Transverse colon (tissue), 4 donors: ENCODE data around the gene RELT. TPM values are rescaled to one million over a fixed set of nuclear protein-coding genes. Genes with fewer than 3 reads are reported as not detected.

Experiments
- DNase-seq: peaks from one replicate; pipeline ENCODE4 v3.0.0-alpha.2; 2019
- H3K27ac ChIP-seq, 4 donors: fragments of 200-600 bp; sonication (generic); 2 replicates each; pipeline ENCODE4 v1.5.1; 2016 to 2018; ENCODE audit warnings: inconsistent platforms in 4 of 4
- H3K27me3 ChIP-seq: fragments of 200-600 bp; sonication (generic); 2 replicates; pipeline ENCODE4 v1.5.1; 2017; ENCODE audit warnings: inconsistent platforms
- H3K36me3 ChIP-seq, 4 donors: fragments of 200-600 bp; sonication (generic); 2 replicates each; pipeline ENCODE4 v1.5.1; 2017 to 2019; ENCODE audit warnings: inconsistent platforms in 4 of 4
- H3K4me1 ChIP-seq, 4 donors: fragments of 200-600 bp; sonication (generic); 2 replicates each; pipeline ENCODE4 v1.5.1; 2017 to 2020; ENCODE audit warnings: inconsistent platforms in 4 of 4
- H3K4me3 ChIP-seq, 4 donors: fragments of 200-600 bp; sonication (generic); 1 replicate in 1 of 4; 2 replicates in 3 of 4; pipeline versions ENCODE4 v1.5.1 to v1.6.1; 2017 to 2019; ENCODE audit warnings: inconsistent platforms in 4 of 4
- H3K9me3 ChIP-seq, 2 donors: fragments of 200-600 bp; sonication (generic); 2 replicates each; pipeline ENCODE4 v1.5.1; 2017 to 2019; ENCODE audit warnings: inconsistent platforms in 2 of 2
- EP300 ChIP-seq: sonication (generic); formaldehyde crosslinking; IDR thresholded peaks from one replicate; pipeline ENCODE4 v1.6.1; 2017; ENCODE audit warnings: antibody characterized with exemption, low read depth
- POLR2A ChIP-seq: fragments of 450-650 bp; IDR thresholded peaks from one replicate; pipeline ENCODE4 v1.6.1; 2016; ENCODE audit warnings: antibody characterized with exemption, mild to moderate bottlenecking, moderate library complexity
- POLR2AphosphoS5 ChIP-seq, 3 donors: sonication (generic); formaldehyde crosslinking; IDR thresholded peaks; one replicate each; pipeline ENCODE4 v1.6.1; 2016; ENCODE audit warnings: antibody characterized with exemption in 3 of 3
- WGBS, 2 donors: methylation state at CpG; one replicate each; pipeline ENCODE4 v1.1.5; 2018; ENCODE audit warnings: low coverage in 1 of 2; 5-methylcytosine and 5-hydroxymethylcytosine counted together
- in situ Hi-C, 4 donors: fragments of 200-750 bp; cut with MboI; loops; one replicate each; pipeline versions ENCODE4 v1.15.0 to v1.15.1; 2017; ENCODE audit warnings: low sequenced_read_pairs in 3 of 4, low pct_ligation_motif_present in 1 of 4, low pct_unique_long_range_greater_than_20kb in 1 of 4
- intact Hi-C: fragments of 100-400 bp; cut with DNase I; formaldehyde crosslinking; loops from one replicate; pipeline ENCODE4 v1.15.1; 2023; ENCODE audit warnings: low total_unique reads
- total RNA-seq, 4 donors: library from RNA; depleted of rRNA; stranded (reverse); fragments of >200 nt; gene quantifications; one replicate each; pipeline ENCODE4 v1.1.0, GENCODE V29; 2016
- TF ChIP-seq, protein P1 (sequence below), 5 experiments: fragments of 200-600 bp in 3 of 5; fragments of 450-650 bp in 2 of 5; sonication (generic) in 3 of 5; IDR thresholded peaks; 1 replicate in 2 of 5; 2 replicates in 3 of 5; pipeline ENCODE4 v1.5.1; 2016 to 2017; ENCODE audit warnings: antibody characterized with exemption in 5 of 5, inconsistent platforms in 3 of 5, mild to moderate bottlenecking in 2 of 5, moderate library complexity in 1 of 5

The RELT gene
- total RNA-seq, 4 donors from 2014 or later, result 2.0 to 10.1 (median 6.1) TPM

DNA sequence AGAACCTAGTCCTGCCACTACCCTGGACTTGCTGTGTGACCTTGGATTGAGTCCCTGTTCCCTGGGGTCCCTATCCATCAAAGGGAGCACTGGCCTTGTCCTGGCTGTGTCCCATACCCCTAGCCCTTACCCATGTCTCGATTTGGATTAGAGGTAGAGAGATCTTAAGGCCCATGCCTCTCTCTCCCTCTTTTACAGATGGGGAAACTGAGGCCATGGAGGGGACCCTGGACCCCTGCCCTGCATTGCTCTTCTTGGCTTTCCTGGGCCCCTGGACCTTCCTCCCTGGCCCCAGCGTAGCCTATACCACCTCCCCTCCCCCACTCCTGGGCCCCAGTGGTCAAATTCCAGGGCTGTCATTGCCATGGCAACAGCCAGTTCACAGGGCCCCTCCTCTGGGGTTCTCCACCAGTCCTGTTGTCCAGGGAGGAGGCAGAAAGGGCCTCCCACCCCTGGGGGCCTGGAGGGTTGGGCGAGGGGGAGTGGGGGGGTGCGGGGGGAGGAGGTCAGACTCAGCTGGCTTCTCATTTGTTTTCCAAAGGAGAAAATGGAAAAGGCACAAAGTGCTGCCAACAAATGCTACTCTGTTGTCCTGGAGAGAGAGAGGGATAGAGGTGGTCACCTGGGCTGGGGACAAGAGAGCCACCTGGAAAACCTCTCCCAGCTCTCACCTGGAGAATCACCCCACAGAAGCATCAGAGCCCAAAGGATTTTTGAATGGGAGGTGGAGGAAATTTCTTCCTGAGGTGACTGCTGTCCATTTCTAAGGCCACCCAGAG, 44.9 kb upstream of the RELT start:
- Histone ChIP-seq H3K27ac (peak overlapping the region; percentile 57 to 84 (median 62)), H3K27me3 (no peaks in the 10 kb centered on the region), H3K4me3 (no peak overlapping the region), H3K4me1 (peaks cover 33 to 72% (median 43%) of the 10 kb centered on the region in 4 donors), H3K9me3 (no peaks in the 10 kb centered on the region), H3K36me3 (no peaks in the 10 kb centered on the region)
- TF ChIP-seq EP300, result no peak
- TF ChIP-seq POLR2A, result no peak
- in situ Hi-C loops, result no loop called here
- intact Hi-C loops, result loop anchor here (2.0 kb wide), 1 partner anchor 15 kb away; no protein-coding TSS in a partner anchor
- 60% methylated on average over 4 of the region's 4 CpGs; no CpG with 5 or more reads in 1 of the 2 donors for WGBS, 2 donors
- DNase-seq, result no peak

DNA sequence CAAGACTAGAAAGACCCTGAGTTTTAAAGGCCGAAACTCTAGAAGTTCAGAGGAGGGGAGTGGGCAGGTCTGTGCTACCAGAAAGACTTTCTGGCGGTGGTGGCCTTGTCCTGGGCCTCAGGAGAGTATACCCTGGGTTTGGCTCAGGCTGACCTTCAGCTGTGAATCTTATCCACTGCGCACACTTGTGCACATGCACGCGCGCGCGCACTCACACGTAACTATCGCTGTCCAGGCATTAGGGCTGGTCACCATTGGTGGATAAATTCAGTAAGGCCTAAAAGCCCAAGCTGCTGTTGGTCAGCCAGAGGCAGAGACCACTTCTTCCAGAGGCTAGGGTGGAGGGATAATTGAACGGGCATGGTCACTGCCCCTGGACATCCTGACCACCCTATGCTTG, 43.0 kb upstream of the RELT start:
- Histone ChIP-seq H3K27me3 (no peaks in the 10 kb centered on the region), H3K9me3 (no peaks in the 10 kb centered on the region), H3K36me3 (no peaks in the 10 kb centered on the region), H3K4me3 (no peak overlapping the region), H3K27ac (peak overlapping the region; percentile 61 to 84 (median 73)), H3K4me1 (peaks cover 33 to 63% (median 41%) of the 10 kb centered on the region in 4 donors)
- no peak for DNase-seq
- in situ Hi-C loops (no loop called here), intact Hi-C loops (no loop called here)
- no peak for TF ChIP-seq POLR2A
- no peak for TF ChIP-seq EP300
- TF ChIP-seq POLR2AphosphoS5 (IDR thresholded peaks at IDR 0.05), result no peak
- TF ChIP-seq, protein P1, sequence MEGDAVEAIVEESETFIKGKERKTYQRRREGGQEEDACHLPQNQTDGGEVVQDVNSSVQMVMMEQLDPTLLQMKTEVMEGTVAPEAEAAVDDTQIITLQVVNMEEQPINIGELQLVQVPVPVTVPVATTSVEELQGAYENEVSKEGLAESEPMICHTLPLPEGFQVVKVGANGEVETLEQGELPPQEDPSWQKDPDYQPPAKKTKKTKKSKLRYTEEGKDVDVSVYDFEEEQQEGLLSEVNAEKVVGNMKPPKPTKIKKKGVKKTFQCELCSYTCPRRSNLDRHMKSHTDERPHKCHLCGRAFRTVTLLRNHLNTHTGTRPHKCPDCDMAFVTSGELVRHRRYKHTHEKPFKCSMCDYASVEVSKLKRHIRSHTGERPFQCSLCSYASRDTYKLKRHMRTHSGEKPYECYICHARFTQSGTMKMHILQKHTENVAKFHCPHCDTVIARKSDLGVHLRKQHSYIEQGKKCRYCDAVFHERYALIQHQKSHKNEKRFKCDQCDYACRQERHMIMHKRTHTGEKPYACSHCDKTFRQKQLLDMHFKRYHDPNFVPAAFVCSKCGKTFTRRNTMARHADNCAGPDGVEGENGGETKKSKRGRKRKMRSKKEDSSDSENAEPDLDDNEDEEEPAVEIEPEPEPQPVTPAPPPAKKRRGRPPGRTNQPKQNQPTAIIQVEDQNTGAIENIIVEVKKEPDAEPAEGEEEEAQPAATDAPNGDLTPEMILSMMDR (IDR thresholded peaks at IDR 0.05), result no peak
- WGBS, 2 donors, result 96% methylated on average over 11 of the region's 11 CpGs; no CpG with 5 or more reads in 1 of the 2 donors

DNA sequence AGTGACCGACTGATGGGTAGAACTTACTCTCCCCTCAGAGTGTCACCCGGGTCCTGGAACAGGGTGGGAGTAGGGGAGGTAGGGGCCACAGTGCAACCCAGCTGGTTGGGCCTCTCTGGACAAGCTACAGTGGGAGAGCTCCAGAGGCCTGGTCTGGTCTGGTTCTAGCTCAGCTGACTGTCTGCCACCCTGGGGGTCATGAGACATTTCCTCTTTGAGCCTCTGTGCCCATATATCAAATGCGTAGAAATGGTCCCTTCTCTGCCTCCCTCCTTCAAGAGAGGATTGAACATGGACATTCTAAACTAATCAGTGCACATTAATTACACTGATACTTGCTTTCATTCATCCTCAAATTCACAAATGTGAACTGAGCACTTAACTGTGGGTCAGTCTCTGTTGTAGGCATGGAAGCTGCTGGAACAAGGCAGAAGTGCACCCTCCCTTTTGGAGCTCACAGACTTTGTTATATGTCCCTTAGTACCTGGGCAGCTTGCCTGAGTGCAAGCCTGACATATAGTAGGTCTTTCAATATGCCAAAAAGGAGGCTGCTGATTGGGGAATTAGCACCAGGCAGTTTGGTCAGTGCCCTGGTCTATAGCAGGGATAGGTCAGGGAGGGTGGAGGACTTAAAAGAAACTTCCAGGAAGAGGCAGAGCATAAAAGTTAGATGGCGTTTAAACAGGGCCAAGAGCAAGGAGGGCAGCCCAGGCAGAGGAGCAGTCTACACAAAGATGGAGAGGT, 42.4 kb upstream of the RELT start:
- H3K4me1 ChIP-seq, result peaks cover 33 to 66% (median 43%) of the 10 kb centered on the region in 4 donors

DNA sequence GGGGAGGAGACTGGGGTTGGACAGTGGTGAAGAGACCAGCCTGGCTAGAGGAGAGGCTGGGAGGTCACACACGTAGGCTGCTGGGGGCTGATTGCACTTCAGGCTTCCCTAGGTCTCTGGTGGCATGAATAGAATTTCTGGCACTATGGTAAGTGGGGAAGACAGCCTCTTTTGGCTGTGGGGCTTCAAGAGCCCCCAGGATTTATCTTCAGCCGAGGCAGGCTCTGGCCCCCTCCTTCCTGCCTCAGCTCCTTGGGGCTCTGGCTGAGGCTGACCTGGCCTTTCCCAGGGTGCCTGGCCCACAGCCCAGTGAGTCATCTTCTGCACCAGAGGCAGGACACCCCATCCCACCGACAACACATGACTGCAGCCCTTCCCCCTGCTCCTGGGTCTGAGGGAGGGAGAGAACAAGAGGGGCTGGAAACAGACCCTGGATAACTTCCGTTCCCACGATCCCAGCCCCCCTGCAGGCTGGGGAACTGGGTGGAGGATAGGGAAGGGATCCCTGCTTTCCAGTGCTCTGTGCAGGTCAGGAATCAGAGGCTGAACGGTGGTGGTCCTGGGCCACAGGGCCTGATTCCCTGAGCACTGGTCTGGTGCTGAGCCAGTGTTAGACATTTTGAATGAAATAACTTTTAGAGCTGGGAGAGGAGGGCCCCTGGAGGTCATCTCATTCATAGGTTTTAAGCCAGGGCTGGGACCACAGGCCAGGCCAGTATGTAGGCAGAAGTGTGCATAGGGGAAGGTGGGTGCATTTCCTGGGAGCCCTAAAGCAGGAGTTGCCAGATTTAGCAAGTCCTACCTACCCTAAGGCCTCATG, 41.6 kb upstream of the RELT start:
- in situ Hi-C loops, result no loop called here
- H3K27me3 ChIP-seq, result no peaks in the 10 kb centered on the region
- peaks cover 33 to 71% (median 43%) of the 10 kb centered on the region in 4 donors for H3K4me1 ChIP-seq
- TF ChIP-seq POLR2A, result no peak
- TF ChIP-seq, protein P1 (IDR thresholded peaks at IDR 0.05), result no peak
- TF ChIP-seq POLR2AphosphoS5 (IDR thresholded peaks at IDR 0.05), result peak in 1 of 3 donors; percentile 17
- TF ChIP-seq EP300, result no peak
- WGBS, 2 donors, result 50 to 54% methylated on average over 1 to 6 of the region's 6 CpGs
- intact Hi-C loops, result loop anchor here (1.0 kb wide), 1 partner anchor 27 kb away; no protein-coding TSS in a partner anchor
- H3K4me3 ChIP-seq, result no peak overlapping the region
- no peaks in the 10 kb centered on the region for H3K9me3 ChIP-seq
- H3K36me3 ChIP-seq, result no peaks in the 10 kb centered on the region
- peak overlapping the region; percentile 61 to 84 (median 73) for H3K27ac ChIP-seq
- peak; percentile 67 for DNase-seq

More for the DNA sequence above, 42.4 kb upstream of the RELT start:
- H3K9me3 ChIP-seq, result no peaks in the 10 kb centered on the region
- H3K27me3 ChIP-seq, result no peaks in the 10 kb centered on the region
- peak overlapping the region; percentile 61 to 84 (median 73) for H3K27ac ChIP-seq
- H3K36me3 ChIP-seq, result no peaks in the 10 kb centered on the region
- 33 to 75% methylated on average over 1 to 4 of the region's 4 CpGs for WGBS, 2 donors
- H3K4me3 ChIP-seq, result no peak overlapping the region
- TF ChIP-seq EP300 (no peak), POLR2AphosphoS5 (IDR thresholded peaks at IDR 0.05) (no peak), POLR2A (no peak)
- TF ChIP-seq, protein P1 (IDR thresholded peaks at IDR 0.05), result no peak
- in situ Hi-C loops, result no loop called here
- DNase-seq, result no peak
- intact Hi-C loops, result no loop called here
